Forelimb muscle (tissue), 1 donor: ENCODE data around the gene ZFP42. TPM values are rescaled to one million over a fixed set of nuclear protein-coding genes. Genes with fewer than 3 reads are reported as not detected.
"Not testable (repeated sequence)": the region's sequence is repeated elsewhere in the genome, so short reads cannot be mapped to it uniquely, and the experiment has no call there.

Experiments
- DNase-seq: peaks from one replicate; pipeline ENCODE4 v3.0.0-alpha.2; 2013; ENCODE audit warnings: low read depth
- polyA plus RNA-seq: library from polyadenylated mRNA; unstranded; fragments of 120-200 nt; gene quantifications from one replicate; pipeline ENCODE4 v1.2.1, GENCODE V29; 2013; ENCODE audit not compliant: insufficient read length

ZFP42 gene
- polyA plus RNA-seq, 1 donor, result not detected

GRCh38 chr4:188021548-188022249 is 26.1 kb downstream of the ZFP42 start:
- DNase-seq, result no peak

GRCh38 chr4:188023682-188024081 is 28.1 kb downstream of the ZFP42 start:
- DNase-seq, result no peak

- no peak for DNase-seq
Observed at GRCh38 chr4:188025476-188025875, 29.9 kb downstream of the ZFP42 start.

- DNase-seq, result no peak
Observed at GRCh38 chr4:188029114-188029513, 33.5 kb downstream of the ZFP42 start.

- DNase-seq, result no peak
Observed at GRCh38 chr4:188030401-188030800, 34.8 kb downstream of the ZFP42 start.

- DNase-seq, result no peak
Observed at GRCh38 chr4:188031751-188032150, 36.2 kb downstream of the ZFP42 start.

- DNase-seq, result no peak
Observed at GRCh38 chr4:188032170-188032569, 36.6 kb downstream of the ZFP42 start.

GRCh38 chr4:188032583-188032982 is 37.0 kb downstream of the ZFP42 start:
- no peak for DNase-seq

GRCh38 chr4:188037003-188037713 is 41.6 kb downstream of the ZFP42 start:
- DNase-seq, result no peak

GRCh38 chr4:188041721-188042120 is 46.1 kb downstream of the ZFP42 start:
- no peak for DNase-seq

- no peak for DNase-seq
Observed at GRCh38 chr4:188042191-188042590, 46.6 kb downstream of the ZFP42 start.

GRCh38 chr4:188043154-188043553 is 47.6 kb downstream of the ZFP42 start:
- no peak for DNase-seq

GRCh38 chr4:188045461-188045860 is 49.9 kb downstream of the ZFP42 start:
- not testable (repeated sequence) for DNase-seq

GRCh38 chr4:188046657-188047056 is 51.1 kb downstream of the ZFP42 start:
- no peak for DNase-seq

- DNase-seq, result no peak
Observed at GRCh38 chr4:188053302-188053701, 57.7 kb downstream of the ZFP42 start.

Other genes with a start within 250 kb of the ZFP42 start
- gene TRIML2, start 113.8 kb downstream of the ZFP42 start, polyA plus RNA-seq, result not detected
- gene TRIML1, start 143.7 kb downstream of the ZFP42 start, polyA plus RNA-seq, result not detected